Ovary (tissue), 3 donors: ENCODE results near the gene CENPK.

ENCODE experiments used
- EP300 ChIP-seq: sonication (generic); formaldehyde crosslinking; IDR thresholded peaks from one replicate; pipeline ENCODE4 v1.6.1; 2017; ENCODE audit warnings: antibody characterized with exemption
- POLR2A ChIP-seq: fragments of 450-650 bp; IDR thresholded peaks from one replicate; pipeline ENCODE4 v1.6.1; 2017; ENCODE audit warnings: antibody characterized with exemption, mild to moderate bottlenecking, moderate library complexity
- TF ChIP-seq, protein P1 (sequence below), 3 donors: fragments of 450-650 bp in 2 of 3; fragments of 200-600 bp in 1 of 3; IDR thresholded peaks; one replicate each; pipeline versions ENCODE4 v1.5.1 to v1.8.0; 2016 to 2022; ENCODE audit warnings: antibody characterized with exemption in 3 of 3, mild to moderate bottlenecking in 1 of 3
- donor health status: DM: no; HTN: no; CAD: no.

DNA sequence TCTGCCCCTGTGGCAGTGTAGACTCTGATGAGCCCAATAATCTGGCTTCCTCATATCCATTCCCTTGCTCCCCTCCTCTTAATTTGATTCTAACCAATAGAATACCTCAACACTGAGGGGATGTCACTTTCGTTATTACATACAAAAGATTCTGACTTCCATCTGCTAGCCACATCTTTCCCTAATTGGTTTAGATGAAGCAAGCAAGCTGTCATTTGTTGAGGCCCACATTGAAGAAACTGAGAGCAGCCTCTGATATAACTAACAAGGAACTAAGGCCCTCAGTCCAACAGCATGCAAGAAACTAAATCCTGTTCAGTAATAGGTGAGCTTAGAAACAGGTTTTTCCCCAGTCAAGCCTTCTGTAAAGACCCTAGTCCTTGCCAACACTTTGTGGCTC is 87.1 kb downstream of the CENPK start:
- TF ChIP-seq EP300 (no peak), POLR2A (no peak)
- TF ChIP-seq, protein P1, sequence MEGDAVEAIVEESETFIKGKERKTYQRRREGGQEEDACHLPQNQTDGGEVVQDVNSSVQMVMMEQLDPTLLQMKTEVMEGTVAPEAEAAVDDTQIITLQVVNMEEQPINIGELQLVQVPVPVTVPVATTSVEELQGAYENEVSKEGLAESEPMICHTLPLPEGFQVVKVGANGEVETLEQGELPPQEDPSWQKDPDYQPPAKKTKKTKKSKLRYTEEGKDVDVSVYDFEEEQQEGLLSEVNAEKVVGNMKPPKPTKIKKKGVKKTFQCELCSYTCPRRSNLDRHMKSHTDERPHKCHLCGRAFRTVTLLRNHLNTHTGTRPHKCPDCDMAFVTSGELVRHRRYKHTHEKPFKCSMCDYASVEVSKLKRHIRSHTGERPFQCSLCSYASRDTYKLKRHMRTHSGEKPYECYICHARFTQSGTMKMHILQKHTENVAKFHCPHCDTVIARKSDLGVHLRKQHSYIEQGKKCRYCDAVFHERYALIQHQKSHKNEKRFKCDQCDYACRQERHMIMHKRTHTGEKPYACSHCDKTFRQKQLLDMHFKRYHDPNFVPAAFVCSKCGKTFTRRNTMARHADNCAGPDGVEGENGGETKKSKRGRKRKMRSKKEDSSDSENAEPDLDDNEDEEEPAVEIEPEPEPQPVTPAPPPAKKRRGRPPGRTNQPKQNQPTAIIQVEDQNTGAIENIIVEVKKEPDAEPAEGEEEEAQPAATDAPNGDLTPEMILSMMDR (IDR thresholded peaks at IDR 0.05), result no peak
